Medulla oblongata (tissue), 1 donor: Measurements from ENCODE around the gene DGCR8.

ENCODE experiments used
- DNase-seq: peaks from one replicate; pipeline ENCODE4 v3.0.0-alpha.2; 2015; ENCODE audit errors: extremely low spot score

DGCR8 gene

GRCh38 chr22:20079745-20080444 is at the start of gene DGCR8:
Gene DGCR8 (plus strand): TSS chr22:20080241. CDS start chr22:20085964, 5,723 bp downstream.
- DNase-seq, result peak; percentile 96

DNA sequence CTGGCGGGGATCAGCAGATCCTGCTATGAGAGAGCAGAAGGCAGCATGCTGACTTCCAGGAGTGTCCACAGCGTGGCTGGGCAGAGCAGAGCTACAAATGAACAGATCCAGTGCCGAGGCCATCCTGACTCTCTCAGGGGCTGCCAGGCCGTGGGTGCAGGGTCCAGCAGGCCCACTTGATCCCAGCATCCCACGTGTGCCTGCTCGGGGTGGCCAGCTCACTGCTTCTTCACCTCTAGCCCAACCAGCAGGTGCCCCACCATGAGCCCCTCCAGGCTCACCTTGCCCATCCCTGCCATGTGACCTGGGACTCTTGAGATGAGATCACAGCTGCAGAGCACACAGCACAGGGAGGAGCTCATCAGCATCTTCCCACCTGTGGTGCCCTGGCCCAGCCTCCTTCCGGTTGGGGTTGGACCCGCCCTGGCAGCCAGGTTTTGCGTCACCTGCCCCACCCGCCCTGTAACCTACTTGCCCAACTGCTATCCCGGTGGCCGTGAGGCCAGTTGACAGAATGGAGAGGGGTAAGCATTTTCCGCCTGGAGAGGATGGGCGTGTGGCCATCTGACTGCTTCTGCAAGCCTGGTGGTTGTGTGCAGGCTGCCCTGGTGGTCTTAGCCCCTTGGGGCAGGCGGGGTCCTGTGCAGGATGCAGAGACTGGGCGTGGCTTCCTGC is 48.2 kb upstream of the DGCR8 start:
- DNase-seq, result no peak

GRCh38 chr22:20032407-20032991 is 47.5 kb upstream of the DGCR8 start:
- no peak for DNase-seq

- peak; percentile 70 for DNase-seq
Observed at GRCh38 chr22:20033045-20033706, 46.9 kb upstream of the DGCR8 start.

DNA sequence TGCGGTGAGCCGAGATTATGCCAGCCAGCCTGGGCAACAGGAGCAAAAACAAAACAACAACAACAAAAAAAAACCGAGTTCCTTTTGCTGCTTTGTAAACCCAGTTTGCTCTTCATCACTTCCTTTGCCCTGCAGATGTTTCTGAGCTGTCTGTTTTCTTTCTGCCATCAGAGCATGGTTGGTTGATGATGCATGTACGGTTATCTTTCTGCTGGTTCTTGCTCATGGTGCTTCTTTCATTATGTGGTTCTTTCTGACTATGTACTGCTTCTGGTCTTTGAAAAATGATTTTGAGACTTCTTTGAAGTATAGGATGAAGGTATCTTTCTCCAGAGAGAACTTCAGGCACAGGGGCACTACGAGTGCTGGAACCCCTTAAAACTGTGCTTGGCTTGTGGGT is 45.9 kb upstream of the DGCR8 start:
- DNase-seq, result no peak

DNA sequence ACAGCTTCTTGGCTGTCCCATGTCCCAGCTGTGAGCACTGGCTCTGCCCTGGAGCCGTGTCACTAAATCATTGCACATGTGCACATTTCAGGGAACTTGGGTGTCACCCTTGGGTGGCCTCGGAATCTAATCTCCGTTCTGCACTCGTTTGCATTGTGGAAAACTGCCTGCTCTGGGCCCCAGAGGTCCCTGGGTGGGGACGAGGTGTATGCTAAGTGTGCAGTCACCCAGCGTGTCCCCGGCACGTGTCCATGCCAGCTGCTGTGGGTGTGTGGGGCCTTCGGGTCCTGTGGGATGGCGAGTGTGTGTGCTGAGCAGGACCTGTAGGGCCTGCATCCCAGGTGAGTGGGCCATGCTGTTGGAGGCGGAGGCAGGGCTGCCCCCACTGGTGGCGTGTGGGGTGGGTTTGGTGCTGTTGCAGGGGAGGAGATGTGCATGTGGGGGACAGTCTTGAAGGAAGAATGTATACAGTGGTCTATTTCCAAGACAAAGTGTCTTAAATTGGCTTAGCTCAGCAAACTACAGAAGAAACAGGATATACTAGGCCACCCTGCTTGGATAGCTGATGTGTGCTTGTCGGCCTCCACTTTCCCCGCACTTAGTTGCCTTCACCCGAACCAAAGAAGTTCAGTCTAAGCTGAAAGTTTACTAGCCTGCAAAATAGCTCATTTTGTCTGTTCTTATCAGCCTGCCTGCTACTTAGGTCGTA is 44.5 kb upstream of the DGCR8 start:
- no peak for DNase-seq

- no peak for DNase-seq
Observed at GRCh38 chr22:20036084-20036482, 44.0 kb upstream of the DGCR8 start.

- no peak for DNase-seq
Observed at GRCh38 chr22:20036535-20037392, 43.3 kb upstream of the DGCR8 start.

DNA sequence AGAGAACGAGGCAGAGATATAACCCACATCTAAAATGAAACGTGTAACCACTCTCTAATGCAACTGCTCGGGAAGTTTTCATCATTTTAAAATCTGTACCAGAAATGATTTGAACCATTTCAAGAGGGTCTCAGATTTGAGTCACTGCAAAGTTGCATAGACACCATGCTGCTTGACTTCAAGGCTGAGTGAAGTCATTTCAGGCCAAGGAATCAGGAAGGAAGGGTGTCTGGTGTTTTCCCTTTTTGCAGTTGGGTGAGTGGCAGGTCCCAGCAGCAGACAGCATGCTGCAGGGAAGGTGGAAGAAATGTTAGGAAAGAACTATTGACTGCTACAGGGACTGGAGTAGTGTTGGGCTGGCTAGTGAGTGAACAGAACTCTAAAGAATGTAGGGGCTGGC is 42.6 kb upstream of the DGCR8 start:
- no peak for DNase-seq

DNA sequence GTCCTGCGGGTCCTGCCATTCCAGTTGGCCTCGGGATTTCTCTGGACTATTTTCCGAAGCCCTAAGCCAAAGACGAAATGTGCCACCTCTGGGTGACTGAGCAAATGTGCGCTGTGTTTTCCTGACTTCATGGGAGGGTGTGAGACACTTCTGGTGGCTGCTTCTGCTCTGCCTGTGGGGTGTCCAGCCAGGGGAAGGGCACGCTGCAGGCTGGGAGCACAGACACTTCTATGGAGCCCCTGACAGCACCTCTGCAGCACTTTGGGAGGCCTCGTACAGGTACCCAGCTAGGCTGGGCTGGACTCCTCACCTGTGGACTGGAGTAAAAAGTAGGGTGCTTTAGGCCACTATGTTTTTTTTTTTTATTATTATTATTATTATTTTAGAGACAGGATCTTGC is 41.5 kb upstream of the DGCR8 start:
- no peak for DNase-seq

DNA sequence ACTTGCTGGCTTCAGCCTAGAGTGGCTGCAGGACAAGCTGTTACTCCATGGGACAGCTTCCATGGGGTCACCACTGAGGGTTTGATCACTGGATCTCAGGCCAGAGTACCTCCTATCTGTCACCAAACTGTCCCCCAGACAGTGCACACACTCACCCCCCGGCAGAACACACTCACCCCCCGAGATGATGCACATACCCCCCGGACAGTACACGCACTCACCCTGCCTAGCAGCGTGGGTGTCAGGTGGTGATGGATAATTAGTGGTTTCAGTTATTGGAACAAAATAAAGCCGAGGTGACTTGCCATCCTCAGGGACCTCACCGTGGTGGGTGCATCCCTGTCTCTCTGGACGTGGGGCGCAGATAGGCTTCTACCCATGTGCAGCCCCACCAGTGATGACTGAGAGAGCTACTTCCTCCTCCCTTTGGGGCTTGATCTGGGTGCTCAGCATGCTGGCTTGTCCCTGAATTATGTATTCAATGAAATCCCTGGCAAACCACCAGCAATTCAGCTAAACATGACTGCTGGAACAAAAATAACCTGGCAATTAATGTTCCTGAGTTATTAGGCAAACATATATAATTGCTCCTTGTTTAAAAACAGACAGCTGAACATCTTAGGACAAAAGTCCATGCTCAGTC is 40.2 kb upstream of the DGCR8 start:
- no peak for DNase-seq

DNA sequence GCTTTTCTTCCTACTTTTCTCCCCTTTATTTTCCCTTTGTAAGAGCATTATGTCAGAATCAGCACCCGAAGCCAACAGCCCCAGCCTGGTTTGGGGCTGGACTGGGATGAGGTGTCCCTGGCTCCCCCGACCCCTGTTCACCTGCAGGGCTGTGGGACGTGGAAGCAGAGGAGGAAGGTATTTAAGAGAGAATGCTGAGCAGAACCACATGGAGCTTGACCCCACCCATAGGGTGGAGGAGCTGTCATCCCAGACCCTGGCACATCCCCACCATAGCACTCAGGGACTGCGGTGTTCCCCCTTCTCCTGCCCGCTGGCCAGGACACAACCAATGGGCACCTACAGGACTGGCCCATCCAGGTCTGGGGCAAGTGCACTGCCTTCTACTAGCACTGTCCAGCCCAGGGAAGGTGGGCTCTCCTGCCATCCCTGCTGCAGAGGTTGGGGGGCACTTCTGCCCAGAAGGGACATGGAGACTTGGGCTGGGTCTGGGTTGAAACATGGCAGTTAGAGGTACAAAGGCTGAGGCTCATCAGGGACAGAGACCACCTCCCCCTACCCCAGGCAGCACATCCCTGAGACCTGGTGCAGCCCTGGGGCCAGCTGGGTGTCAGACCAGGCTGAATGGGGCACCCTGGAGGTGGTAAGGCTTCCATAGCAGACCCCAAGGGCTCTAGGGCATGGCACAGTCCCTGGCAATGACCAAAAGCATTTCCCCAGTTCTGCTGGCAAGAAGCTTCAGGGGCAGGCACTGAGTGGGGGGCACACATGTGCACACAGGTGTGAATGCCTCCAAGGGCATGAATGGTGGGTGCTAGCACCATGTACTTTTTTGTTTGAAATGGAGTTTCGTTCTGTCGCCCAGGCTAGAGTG is 39.5 kb upstream of the DGCR8 start:
- DNase-seq, result no peak

GRCh38 chr22:20043057-20043996 is 36.7 kb upstream of the DGCR8 start:
- no peak for DNase-seq

DNA sequence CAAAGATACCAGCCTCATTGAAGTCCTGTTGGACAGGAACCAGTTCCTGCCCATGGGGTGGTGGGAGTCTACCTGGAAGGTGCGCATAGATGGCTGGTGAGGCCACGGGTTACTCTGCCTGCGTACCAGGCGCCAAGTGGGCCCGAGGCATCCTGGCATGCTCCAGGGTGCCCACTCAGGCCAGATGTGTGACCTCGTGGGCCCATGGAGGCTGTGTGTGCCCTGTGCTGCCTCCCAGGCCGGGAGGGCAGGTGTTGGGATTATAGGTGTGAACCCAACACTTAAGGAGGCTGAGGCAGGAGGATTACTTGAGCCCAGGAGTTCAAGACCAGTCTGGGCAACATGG is 36.1 kb upstream of the DGCR8 start:
- no peak for DNase-seq

GRCh38 chr22:20044495-20045151 is 35.4 kb upstream of the DGCR8 start:
- no peak for DNase-seq

GRCh38 chr22:20046730-20047129 is 33.3 kb upstream of the DGCR8 start:
- no peak for DNase-seq

DNA sequence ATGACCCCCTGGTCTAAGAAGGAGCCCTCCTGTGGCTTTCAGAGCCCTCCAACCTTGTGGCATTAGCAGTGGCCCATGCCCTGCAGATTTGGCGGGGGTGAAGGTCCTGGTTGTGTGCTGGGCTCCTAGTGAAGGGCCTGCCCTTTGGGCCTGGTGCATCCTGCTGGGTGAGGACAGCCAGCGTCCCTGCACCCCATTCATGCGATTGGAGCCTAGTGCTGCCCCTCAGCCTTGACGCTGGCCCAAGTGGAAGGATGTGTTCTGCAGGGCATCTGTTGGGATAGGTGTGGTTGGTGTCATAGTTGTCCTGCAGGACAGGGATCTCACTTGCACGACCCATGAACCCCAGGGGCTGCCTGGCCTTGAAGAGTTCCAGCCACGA is 28.1 kb upstream of the DGCR8 start:
- DNase-seq, result no peak
